SK-N-SH treated with all-trans-retinoic acid at 6 μM for 48 hours (cell line): ENCODE results near the gene RNF121.

Experiments used
- ATAC-seq: fragments of 200-7000 bp; cut with Tn5 transposase; 3 replicates; pipeline ENCODE4 v1.9.1; 2020; ENCODE audit warnings: mild to moderate bottlenecking, moderate library complexity
- ARNTL ChIP-seq: fragments of 450-650 bp; formaldehyde crosslinking; IDR thresholded peaks from 2 replicates; pipeline ENCODE4 v1.5.0; 2020; ENCODE audit warnings: low read depth, mild to moderate bottlenecking, moderate library complexity, borderline replicate concordance
- BACH2 ChIP-seq: fragments of 250-450 bp; sonication (Bioruptor Pico); IDR thresholded peaks from 2 replicates; pipeline ENCODE4 v1.9.0; 2021; ENCODE audit warnings: mild to moderate bottlenecking, borderline replicate concordance
- CSDC2 ChIP-seq: fragments of 250-450 bp; sonication (Bioruptor Pico); IDR thresholded peaks from 2 replicates; pipeline ENCODE4 v1.5.0; 2020; ENCODE audit warnings: mild to moderate bottlenecking, moderate library complexity
- ESRRG ChIP-seq: fragments of 250-450 bp; sonication (Bioruptor Pico); IDR thresholded peaks from 2 replicates; pipeline ENCODE4 v1.6.1; 2021; ENCODE audit warnings: mild to moderate bottlenecking
- GLIS3 ChIP-seq: fragments of 250-450 bp; sonication (Bioruptor Pico); IDR thresholded peaks from 2 replicates; pipeline ENCODE4 v1.5.0; 2020; ENCODE audit warnings: mild to moderate bottlenecking, moderate library complexity
- OSR1 ChIP-seq: fragments of 250-450 bp; sonication (Bioruptor Pico); IDR thresholded peaks from 2 replicates; pipeline ENCODE4 v1.8.0; 2022; ENCODE audit warnings: moderate library complexity, mild to moderate bottlenecking, inconsistent platforms
- PATZ1 ChIP-seq: fragments of 250-450 bp; sonication (Bioruptor Pico); IDR thresholded peaks from 2 replicates; pipeline ENCODE4 v1.8.0; 2020; ENCODE audit warnings: mild to moderate bottlenecking, moderate library complexity, borderline replicate concordance
- PPARA ChIP-seq: fragments of 250-450 bp; sonication (Bioruptor Pico); IDR thresholded peaks from 2 replicates; pipeline ENCODE4 v1.5.0; 2020; ENCODE audit warnings: mild to moderate bottlenecking, borderline replicate concordance
- SNAI2 ChIP-seq: fragments of 250-450 bp; sonication (Bioruptor Pico); IDR thresholded peaks from 2 replicates; pipeline ENCODE4 v1.5.0; 2020; ENCODE audit warnings: mild to moderate bottlenecking, moderate library complexity
- TCF4 ChIP-seq: fragments of 250-450 bp; sonication (Bioruptor Pico); IDR thresholded peaks from 2 replicates; pipeline ENCODE4 v1.8.0; 2021; ENCODE audit warnings: mild to moderate bottlenecking, moderate library complexity, borderline replicate concordance
- TOX ChIP-seq: fragments of 250-450 bp; sonication (Bioruptor Pico); IDR thresholded peaks from 2 replicates; pipeline ENCODE4 v1.8.0; 2021; ENCODE audit warnings: mild to moderate bottlenecking, moderate library complexity, borderline replicate concordance
- ZC3H10 ChIP-seq: fragments of 250-450 bp; sonication (Bioruptor Pico); IDR thresholded peaks from 2 replicates; pipeline ENCODE4 v1.5.1; 2021; ENCODE audit warnings: mild to moderate bottlenecking, moderate library complexity
- ZFP30 ChIP-seq: fragments of 450-650 bp; formaldehyde crosslinking; IDR thresholded peaks from 2 replicates; pipeline ENCODE4 v1.5.0; 2022; ENCODE audit warnings: mild to moderate bottlenecking, moderate library complexity
- ZNF565 ChIP-seq: fragments of 450-650 bp; formaldehyde crosslinking; conservative IDR thresholded peaks from 2 replicates; pipeline ENCODE4 v1.5.0; 2020; ENCODE audit warnings: low read depth, mild to moderate bottlenecking, moderate library complexity
- ZNF70 ChIP-seq: fragments of 450-650 bp; formaldehyde crosslinking; IDR thresholded peaks from 2 replicates; pipeline ENCODE4 v1.5.0; 2020; ENCODE audit warnings: mild to moderate bottlenecking, moderate library complexity
- ZNF8 ChIP-seq: fragments of 450-650 bp; formaldehyde crosslinking; IDR thresholded peaks from 2 replicates; pipeline ENCODE4 v1.5.0; 2020; ENCODE audit warnings: mild to moderate bottlenecking, moderate library complexity
- TF ChIP-seq, protein P1 (sequence below): fragments of 250-450 bp; sonication (Bioruptor Pico); IDR thresholded peaks from 2 replicates; pipeline ENCODE4 v1.8.0; 2021; ENCODE audit warnings: low read depth, mild to moderate bottlenecking, moderate library complexity, borderline replicate concordance
- TF ChIP-seq, protein P2 (sequence below): fragments of 250-450 bp; sonication (Bioruptor Pico); IDR thresholded peaks from 2 replicates; pipeline ENCODE4 v1.5.1; 2021; ENCODE audit warnings: mild to moderate bottlenecking, moderate library complexity
- TF ChIP-seq, protein P3 (sequence below): fragments of 250-450 bp; sonication (Bioruptor Pico); IDR thresholded peaks from 2 replicates; pipeline ENCODE4 v1.5.1; 2020; ENCODE audit warnings: low read depth, mild to moderate bottlenecking, moderate library complexity

Gene RNF121

GRCh38 chr11:71977743-71978418, 49.0 kb downstream of the RNF121 start (continued):
- TF ChIP-seq TCF4 (CRISPR knock-in tag) (no peak), TOX (CRISPR knock-in tag) (no peak), ZC3H10 (CRISPR knock-in tag) (no peak), SNAI2 (CRISPR knock-in tag) (no peak)
- TF ChIP-seq, protein P1, sequence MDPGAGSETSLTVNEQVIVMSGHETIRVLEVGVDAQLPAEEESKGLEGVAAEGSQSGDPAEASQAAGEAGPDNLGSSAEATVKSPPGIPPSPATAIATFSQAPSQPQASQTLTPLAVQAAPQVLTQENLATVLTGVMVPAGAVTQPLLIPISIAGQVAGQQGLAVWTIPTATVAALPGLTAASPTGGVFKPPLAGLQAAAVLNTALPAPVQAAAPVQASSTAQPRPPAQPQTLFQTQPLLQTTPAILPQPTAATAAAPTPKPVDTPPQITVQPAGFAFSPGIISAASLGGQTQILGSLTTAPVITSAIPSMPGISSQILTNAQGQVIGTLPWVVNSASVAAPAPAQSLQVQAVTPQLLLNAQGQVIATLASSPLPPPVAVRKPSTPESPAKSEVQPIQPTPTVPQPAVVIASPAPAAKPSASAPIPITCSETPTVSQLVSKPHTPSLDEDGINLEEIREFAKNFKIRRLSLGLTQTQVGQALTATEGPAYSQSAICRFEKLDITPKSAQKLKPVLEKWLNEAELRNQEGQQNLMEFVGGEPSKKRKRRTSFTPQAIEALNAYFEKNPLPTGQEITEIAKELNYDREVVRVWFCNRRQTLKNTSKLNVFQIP = no peak
- TF ChIP-seq, all 23 proteins: peak for 0

GRCh38 chr11:71979094-71979493, 50.2 kb downstream of the RNF121 start:
- TF ChIP-seq PATZ1 (CRISPR knock-in tag) = no peak

GRCh38 chr11:71979602-71980001, 50.8 kb downstream of the RNF121 start:
- ATAC-seq = no peak
- TF ChIP-seq ZFP30 (CRISPR knock-in tag) (no peak), ESRRG (CRISPR knock-in tag) (no peak), BACH2 (CRISPR knock-in tag) (no peak), ZNF8 (CRISPR knock-in tag) (no peak), TCF4 (CRISPR knock-in tag) (no peak), TOX (CRISPR knock-in tag) (no peak), ZNF565 (CRISPR knock-in tag) (no peak), CSDC2 (CRISPR knock-in tag) (no peak), GLIS3 (CRISPR knock-in tag) (no peak), OSR1 (CRISPR knock-in tag) (no peak), ZNF70 (CRISPR knock-in tag) (no peak), PPARA (no peak), ZC3H10 (CRISPR knock-in tag) (no peak)
- TF ChIP-seq, protein P2, sequence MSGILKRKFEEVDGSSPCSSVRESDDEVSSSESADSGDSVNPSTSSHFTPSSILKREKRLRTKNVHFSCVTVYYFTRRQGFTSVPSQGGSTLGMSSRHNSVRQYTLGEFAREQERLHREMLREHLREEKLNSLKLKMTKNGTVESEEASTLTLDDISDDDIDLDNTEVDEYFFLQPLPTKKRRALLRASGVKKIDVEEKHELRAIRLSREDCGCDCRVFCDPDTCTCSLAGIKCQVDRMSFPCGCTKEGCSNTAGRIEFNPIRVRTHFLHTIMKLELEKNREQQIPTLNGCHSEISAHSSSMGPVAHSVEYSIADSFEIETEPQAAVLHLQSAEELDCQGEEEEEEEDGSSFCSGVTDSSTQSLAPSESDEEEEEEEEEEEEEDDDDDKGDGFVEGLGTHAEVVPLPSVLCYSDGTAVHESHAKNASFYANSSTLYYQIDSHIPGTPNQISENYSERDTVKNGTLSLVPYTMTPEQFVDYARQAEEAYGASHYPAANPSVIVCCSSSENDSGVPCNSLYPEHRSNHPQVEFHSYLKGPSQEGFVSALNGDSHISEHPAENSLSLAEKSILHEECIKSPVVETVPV = no peak
- TF ChIP-seq, protein P3, sequence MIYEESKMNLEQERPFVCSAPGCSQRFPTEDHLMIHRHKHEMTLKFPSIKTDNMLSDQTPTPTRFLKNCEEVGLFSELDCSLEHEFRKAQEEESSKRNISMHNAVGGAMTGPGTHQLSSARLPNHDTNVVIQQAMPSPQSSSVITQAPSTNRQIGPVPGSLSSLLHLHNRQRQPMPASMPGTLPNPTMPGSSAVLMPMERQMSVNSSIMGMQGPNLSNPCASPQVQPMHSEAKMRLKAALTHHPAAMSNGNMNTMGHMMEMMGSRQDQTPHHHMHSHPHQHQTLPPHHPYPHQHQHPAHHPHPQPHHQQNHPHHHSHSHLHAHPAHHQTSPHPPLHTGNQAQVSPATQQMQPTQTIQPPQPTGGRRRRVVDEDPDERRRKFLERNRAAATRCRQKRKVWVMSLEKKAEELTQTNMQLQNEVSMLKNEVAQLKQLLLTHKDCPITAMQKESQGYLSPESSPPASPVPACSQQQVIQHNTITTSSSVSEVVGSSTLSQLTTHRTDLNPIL (CRISPR knock-in tag) = no peak
- TF ChIP-seq, all 23 proteins: peak for 0

More at GRCh38 chr11:71979094-71979493, 50.2 kb downstream of the RNF121 start:
- ATAC-seq = no peak

DNA sequence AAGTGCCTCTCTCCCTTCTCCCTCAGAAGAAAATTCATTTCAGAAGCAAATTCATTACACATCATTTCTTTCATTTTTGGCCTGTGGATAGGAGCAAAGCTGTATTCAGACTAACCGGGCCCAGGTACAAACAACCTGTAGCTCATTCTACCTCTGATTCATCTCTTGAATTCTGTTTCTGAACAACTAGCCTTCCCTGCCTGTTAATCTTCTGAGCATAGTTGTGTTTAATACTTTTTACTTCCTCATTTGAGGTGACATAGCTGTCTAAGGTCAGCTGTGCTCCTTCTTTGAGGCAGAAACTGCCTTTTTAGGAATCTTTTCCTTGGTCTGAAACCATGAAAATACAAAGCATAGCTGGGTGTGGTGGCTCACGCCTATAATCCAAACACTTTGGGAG, 57.3 kb downstream of the RNF121 start:
- ATAC-seq = no peak
- TF ChIP-seq, protein P1 = no peak
- TF ChIP-seq SNAI2 (CRISPR knock-in tag) (no peak), ARNTL (CRISPR knock-in tag) (no peak), ZC3H10 (CRISPR knock-in tag) (no peak), CSDC2 (CRISPR knock-in tag) (no peak), OSR1 (CRISPR knock-in tag) (no peak), TCF4 (CRISPR knock-in tag) (no peak), GLIS3 (CRISPR knock-in tag) (no peak), PPARA (no peak), BACH2 (CRISPR knock-in tag) (no peak), ZNF70 (CRISPR knock-in tag) (no peak)
- TF ChIP-seq, protein P2 = no peak
- TF ChIP-seq, protein P3 (CRISPR knock-in tag) = no peak
